K562 (cell line): ENCODE measurements around the gene EXOC3.

Source experiments
- BRCA1 ChIP-seq, 2 experiments: fragments of 450-650 bp in 1 of 2; sonication (generic) in 1 of 2; formaldehyde crosslinking in 1 of 2; IDR thresholded peaks; 2 replicates each; pipeline versions ENCODE4 v1.5.0 to v1.6.1; 2017 to 2020; ENCODE audit warnings: mild to moderate bottlenecking in 1 of 2, missing genetic modification reagents in 1 of 2
- CTCF ChIP-seq, 3 experiments: IDR thresholded peaks in 2 of 3; conservative IDR thresholded peaks in 1 of 3; 2 replicates each; pipeline ENCODE4 v1.5.1; 2011 to 2012; ENCODE audit warnings: low read length in 3 of 3, mild to moderate bottlenecking in 3 of 3, control low read depth in 2 of 3, improper control_type of control experiment in 1 of 3, inconsistent platforms in 1 of 3, low read depth in 1 of 3, mixed read lengths in 1 of 3, moderate library complexity in 1 of 3; ENCODE audit not compliant: insufficient read depth in 2 of 3
- JUN ChIP-seq, 2 experiments: sonication (generic) in 1 of 2; formaldehyde crosslinking in 1 of 2; IDR thresholded peaks; 2 replicates each; pipeline versions ENCODE4 v1.6.1 to v1.8.0; 2012 to 2022; ENCODE audit warnings: borderline replicate concordance in 2 of 2, mild to moderate bottlenecking in 2 of 2, improper control_type of control experiment in 1 of 2, low read depth in 1 of 2, low read length in 1 of 2, missing genetic modification reagents in 1 of 2
- NR2C2 ChIP-seq, 2 experiments: fragments of 200-800 bp in 1 of 2; sonication (Bioruptor generic) in 1 of 2; sonication (generic) in 1 of 2; formaldehyde crosslinking in 1 of 2; IDR thresholded peaks; 2 replicates each; pipeline versions ENCODE4 v1.6.1 to v1.8.0; 2016 to 2022; ENCODE audit warnings: mild to moderate bottlenecking in 1 of 2, missing compliant biosample characterization in 1 of 2, missing genetic modification characterization in 1 of 2, missing genetic modification reagents in 1 of 2
- RAD21 ChIP-seq, 2 experiments: fragments of 250-450 bp in 1 of 2; fragments of 450-650 bp in 1 of 2; sonication (Bioruptor Pico) in 1 of 2; formaldehyde crosslinking in 1 of 2; IDR thresholded peaks in 1 of 2; conservative IDR thresholded peaks in 1 of 2; 2 replicates each; pipeline versions ENCODE4 v1.4.0 to v1.8.0; 2020 to 2022; ENCODE audit warnings: mild to moderate bottlenecking in 2 of 2, moderate library complexity in 1 of 2
- ZBTB5 ChIP-seq: fragments of 450-650 bp; IDR thresholded peaks from 2 replicates; pipeline ENCODE4 v1.6.1; 2017; ENCODE audit warnings: antibody characterized with exemption
- ZC3H8 ChIP-seq: fragments of 450-650 bp; IDR thresholded peaks from 2 replicates; pipeline ENCODE4 v1.6.1; 2017
- ZNF274 ChIP-seq: IDR thresholded peaks from 2 replicates; pipeline ENCODE4 v1.6.1; 2011; ENCODE audit warnings: low read depth, mild to moderate bottlenecking, low read length, moderate library complexity, borderline replicate concordance
- ZNF311 ChIP-seq: fragments of 250-450 bp; sonication (Bioruptor Pico); IDR thresholded peaks from 2 replicates; pipeline ENCODE4 v1.4.0; 2020; ENCODE audit warnings: mild to moderate bottlenecking, moderate library complexity
- TF ChIP-seq, protein P1 (sequence below): fragments of 250-450 bp; sonication (Bioruptor Pico); IDR thresholded peaks from 2 replicates; pipeline ENCODE4 v1.8.0; 2021; ENCODE audit warnings: mild to moderate bottlenecking, moderate library complexity

GRCh38 chr5:476814-477175, 33.8 kb downstream of the EXOC3 start:
- TF ChIP-seq ZNF311 (CRISPR knock-in tag) (no peak), ZC3H8 (no peak), RAD21 (CRISPR knock-in tag; conservative IDR thresholded peaks at IDR 0.05 in 1 of 2, IDR thresholded peaks at IDR 0.05 in 1 of 2) (no peak), JUN (IDR thresholded peaks at IDR 0.05; ENCODE audit: borderline replicate concordance, low read depth, low read length) (no peak), JUN (CRISPR knock-in tag; IDR thresholded peaks at IDR 0.05; ENCODE audit: borderline replicate concordance) (no peak), ZBTB5 (no peak), BRCA1 (IDR thresholded peaks at IDR 0.05) (no peak), BRCA1 (CRISPR knock-in tag; IDR thresholded peaks at IDR 0.05) (no peak), CTCF (IDR thresholded peaks at IDR 0.05 in 2 of 3, conservative IDR thresholded peaks at IDR 0.05 in 1 of 3; ENCODE audit: insufficient read depth in 2 of 3, low read depth in 1 of 3, low read length in 3 of 3) (no peak), NR2C2 (CRISPR knock-in tag; IDR thresholded peaks at IDR 0.05) (no peak), NR2C2 (tag; IDR thresholded peaks at IDR 0.05) (no peak), ZNF274 (no peak)
- TF ChIP-seq, protein P1, sequence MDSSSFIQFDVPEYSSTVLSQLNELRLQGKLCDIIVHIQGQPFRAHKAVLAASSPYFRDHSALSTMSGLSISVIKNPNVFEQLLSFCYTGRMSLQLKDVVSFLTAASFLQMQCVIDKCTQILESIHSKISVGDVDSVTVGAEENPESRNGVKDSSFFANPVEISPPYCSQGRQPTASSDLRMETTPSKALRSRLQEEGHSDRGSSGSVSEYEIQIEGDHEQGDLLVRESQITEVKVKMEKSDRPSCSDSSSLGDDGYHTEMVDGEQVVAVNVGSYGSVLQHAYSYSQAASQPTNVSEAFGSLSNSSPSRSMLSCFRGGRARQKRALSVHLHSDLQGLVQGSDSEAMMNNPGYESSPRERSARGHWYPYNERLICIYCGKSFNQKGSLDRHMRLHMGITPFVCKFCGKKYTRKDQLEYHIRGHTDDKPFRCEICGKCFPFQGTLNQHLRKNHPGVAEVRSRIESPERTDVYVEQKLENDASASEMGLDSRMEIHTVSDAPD = no peak
